IPS-15b (cell line): ENCODE measurements around the gene SLC9A3.

Experiments
- H3K27me3 ChIP-seq: one replicate; pipeline ENCODE4 v1.6.1; 2013; ENCODE audit warnings: low read length; ENCODE audit not compliant: control insufficient read depth, insufficient read depth
- H3K36me3 ChIP-seq: one replicate; pipeline ENCODE4 v1.6.1; 2013; ENCODE audit warnings: low read length; ENCODE audit not compliant: control insufficient read depth, insufficient read depth
- H3K4me1 ChIP-seq: one replicate; pipeline ENCODE4 v1.6.1; 2013; ENCODE audit warnings: mild to moderate bottlenecking, low read length; ENCODE audit not compliant: control insufficient read depth, insufficient read depth
- H3K4me3 ChIP-seq: one replicate; pipeline ENCODE4 v1.5.1; 2013; ENCODE audit warnings: low read depth, low read length
- H3K9ac ChIP-seq: one replicate; pipeline ENCODE4 v1.6.1; 2013; ENCODE audit warnings: low read depth, mild to moderate bottlenecking, low read length
- H3K9me3 ChIP-seq: one replicate; pipeline ENCODE4 v1.6.1; 2013; ENCODE audit warnings: mild to moderate bottlenecking, low read length; ENCODE audit not compliant: control insufficient read depth, insufficient read depth

Gene SLC9A3

GRCh38 chr5:472656-473550, 51.3 kb downstream of the SLC9A3 start:
- Histone ChIP-seq H3K4me1 (no peaks in the 10 kb centered on the region), H3K9me3 (no peaks in the 10 kb centered on the region), H3K4me3 (peak overlapping the region; percentile 56), H3K27me3 (peaks cover 18% of the 10 kb centered on the region), H3K36me3 (peaks cover 3% of the 10 kb centered on the region), H3K9ac (peak overlapping the region; percentile 90)

GRCh38 chr5:472076-472655, 52.1 kb downstream of the SLC9A3 start:
- Histone ChIP-seq H3K27me3 (peaks cover 18% of the 10 kb centered on the region), H3K4me3 (peak overlapping the region; percentile 54), H3K9ac (peak overlapping the region; percentile 90), H3K4me1 (no peaks in the 10 kb centered on the region), H3K9me3 (no peaks in the 10 kb centered on the region), H3K36me3 (peaks cover 3% of the 10 kb centered on the region)

GRCh38 chr5:471750-472058, 52.5 kb downstream of the SLC9A3 start:
- H3K9me3 ChIP-seq: no peaks in the 10 kb centered on the region
- H3K27me3 ChIP-seq: peaks cover 18% of the 10 kb centered on the region
- H3K4me1 ChIP-seq: no peaks in the 10 kb centered on the region
- no peak overlapping the region for H3K9ac ChIP-seq
- H3K36me3 ChIP-seq: no peaks in the 10 kb centered on the region
- H3K4me3 ChIP-seq: peak overlapping the region; percentile 54

GRCh38 chr5:470961-471749, 53.1 kb downstream of the SLC9A3 start:
- Histone ChIP-seq H3K4me1 (no peaks in the 10 kb centered on the region), H3K36me3 (no peaks in the 10 kb centered on the region), H3K27me3 (peaks cover 17% of the 10 kb centered on the region), H3K9ac (no peak overlapping the region), H3K9me3 (no peaks in the 10 kb centered on the region), H3K4me3 (no peak overlapping the region)

GRCh38 chr5:469752-470483, 54.3 kb downstream of the SLC9A3 start:
- no peaks in the 10 kb centered on the region for H3K9me3 ChIP-seq
- H3K36me3 ChIP-seq: no peaks in the 10 kb centered on the region
- no peaks in the 10 kb centered on the region for H3K4me1 ChIP-seq
- H3K9ac ChIP-seq: no peak overlapping the region
- no peak overlapping the region for H3K4me3 ChIP-seq
- peaks cover 6% of the 10 kb centered on the region for H3K27me3 ChIP-seq

- no peak overlapping the region for H3K4me3 ChIP-seq
- H3K4me1 ChIP-seq: no peaks in the 10 kb centered on the region
- H3K9ac ChIP-seq: no peak overlapping the region
- no peaks in the 10 kb centered on the region for H3K36me3 ChIP-seq
- H3K9me3 ChIP-seq: no peaks in the 10 kb centered on the region
- no peaks in the 10 kb centered on the region for H3K27me3 ChIP-seq
Observed at GRCh38 chr5:468401-468800, 55.8 kb downstream of the SLC9A3 start.

GRCh38 chr5:466661-467310, 57.5 kb downstream of the SLC9A3 start:
- Histone ChIP-seq H3K9ac (no peak overlapping the region), H3K27me3 (no peaks in the 10 kb centered on the region), H3K36me3 (peaks cover 8% of the 10 kb centered on the region), H3K4me1 (no peaks in the 10 kb centered on the region), H3K4me3 (no peak overlapping the region), H3K9me3 (no peaks in the 10 kb centered on the region)

- Histone ChIP-seq H3K9ac (no peak overlapping the region), H3K36me3 (peaks cover 8% of the 10 kb centered on the region), H3K4me1 (no peaks in the 10 kb centered on the region), H3K4me3 (no peak overlapping the region), H3K27me3 (no peaks in the 10 kb centered on the region), H3K9me3 (no peaks in the 10 kb centered on the region)
Observed at GRCh38 chr5:465591-466403, 58.5 kb downstream of the SLC9A3 start.

GRCh38 chr5:464843-465590, 59.2 kb downstream of the SLC9A3 start:
- Histone ChIP-seq H3K9ac (no peak overlapping the region), H3K4me1 (no peaks in the 10 kb centered on the region), H3K9me3 (no peaks in the 10 kb centered on the region), H3K4me3 (no peak overlapping the region), H3K27me3 (no peaks in the 10 kb centered on the region), H3K36me3 (peaks cover 8% of the 10 kb centered on the region)

- H3K36me3 ChIP-seq: peaks cover 11% of the 10 kb centered on the region
- no peaks in the 10 kb centered on the region for H3K4me1 ChIP-seq
- H3K9me3 ChIP-seq: no peaks in the 10 kb centered on the region
- H3K9ac ChIP-seq: no peak overlapping the region
- H3K27me3 ChIP-seq: no peaks in the 10 kb centered on the region
- no peak overlapping the region for H3K4me3 ChIP-seq
Observed at GRCh38 chr5:464446-464842, 59.8 kb downstream of the SLC9A3 start.
